H9 (cell line): Measurements from ENCODE around the gene SRP72. TPM values are rescaled to one million over a fixed set of nuclear protein-coding genes. Genes with fewer than 3 reads are reported as not detected.

Experiments
- DNase-seq: peaks from one replicate; pipeline ENCODE4 v3.0.0-alpha.2; 2017
- H2AFZ ChIP-seq: one replicate; pipeline ENCODE4 v1.6.1; 2013; ENCODE audit warnings: mild to moderate bottlenecking, low read length, control low read depth, moderate library complexity
- H2AK5ac ChIP-seq: 2 replicates; pipeline ENCODE4 v1.6.1; 2013; ENCODE audit warnings: low read length, control low read depth, mixed read lengths; ENCODE audit not compliant: insufficient read length
- H2BK120ac ChIP-seq: one replicate; pipeline ENCODE4 v1.6.1; 2013; ENCODE audit warnings: low read depth, mild to moderate bottlenecking, low read length, control low read depth, inconsistent platforms; ENCODE audit not compliant: poor library complexity, severe bottlenecking
- H2BK12ac ChIP-seq: 2 replicates; pipeline ENCODE4 v1.6.1; 2013; ENCODE audit warnings: low read length, control low read depth, mixed read lengths, low read depth; ENCODE audit not compliant: insufficient read length
- H2BK15ac ChIP-seq: 2 replicates; pipeline ENCODE4 v1.6.1; 2013; ENCODE audit warnings: low read depth, low read length, control low read depth
- H2BK20ac ChIP-seq: one replicate; pipeline ENCODE4 v1.6.1; 2013; ENCODE audit warnings: low read depth, mild to moderate bottlenecking, low read length, control low read depth, inconsistent platforms; ENCODE audit not compliant: poor library complexity, severe bottlenecking
- H2BK5ac ChIP-seq: 2 replicates; pipeline ENCODE4 v1.6.1; 2013; ENCODE audit warnings: low read length, control low read depth, mixed read lengths; ENCODE audit not compliant: insufficient read length
- H3K14ac ChIP-seq: 2 replicates; pipeline ENCODE4 v1.6.1; 2013; ENCODE audit warnings: low read length, control low read depth; ENCODE audit not compliant: insufficient read depth
- H3K18ac ChIP-seq: 2 replicates; pipeline ENCODE4 v1.6.1; 2013; ENCODE audit warnings: low read depth, mild to moderate bottlenecking, mixed read lengths, low read length, control low read depth; ENCODE audit not compliant: insufficient read length
- H3K23ac ChIP-seq: 2 replicates; pipeline ENCODE4 v1.6.1; 2013; ENCODE audit warnings: low read length, control low read depth, mixed read lengths, low read depth; ENCODE audit not compliant: insufficient read length
- H3K23me2 ChIP-seq: 2 replicates; pipeline ENCODE4 v1.6.1; 2013; ENCODE audit warnings: low read depth, mild to moderate bottlenecking, mixed read lengths, low read length, control low read depth; ENCODE audit not compliant: insufficient read length, poor library complexity, severe bottlenecking
- H3K27ac ChIP-seq: 2 replicates; pipeline ENCODE4 v1.5.1; 2013; ENCODE audit warnings: low read length, control low read depth, mixed read lengths, low read depth; ENCODE audit not compliant: insufficient read length
- H3K27me3 ChIP-seq: 2 replicates; pipeline ENCODE4 v1.6.1; 2013; ENCODE audit warnings: low read length, control low read depth, inconsistent platforms; ENCODE audit not compliant: insufficient read depth
- H3K4ac ChIP-seq: 2 replicates; pipeline ENCODE4 v1.6.1; 2013; ENCODE audit warnings: low read depth, mild to moderate bottlenecking, control low read depth, inconsistent platforms, low read length, moderate library complexity
- H3K4me1 ChIP-seq: 2 replicates; pipeline ENCODE4 v1.6.1; 2013; ENCODE audit warnings: low read length, control low read depth, inconsistent platforms; ENCODE audit not compliant: insufficient read depth
- H3K4me2 ChIP-seq: 2 replicates; pipeline ENCODE4 v1.6.1; 2013; ENCODE audit warnings: low read length, control low read depth, mixed read lengths; ENCODE audit not compliant: insufficient read length, insufficient read depth
- H3K56ac ChIP-seq: 2 replicates; pipeline ENCODE4 v1.6.1; 2013; ENCODE audit warnings: low read depth, mild to moderate bottlenecking, mixed read lengths, low read length, control low read depth; ENCODE audit not compliant: insufficient read length
- H3K79me1 ChIP-seq: 2 replicates; pipeline ENCODE4 v1.6.1; 2013; ENCODE audit warnings: low read depth, mild to moderate bottlenecking, moderate library complexity, low read length, control low read depth, inconsistent platforms; ENCODE audit not compliant: insufficient read depth, poor library complexity, severe bottlenecking
- H3K79me2 ChIP-seq: 2 replicates; pipeline ENCODE4 v1.6.1; 2013; ENCODE audit warnings: low read length, control low read depth, inconsistent platforms; ENCODE audit not compliant: insufficient read depth
- H3K9ac ChIP-seq: 2 replicates; pipeline ENCODE4 v1.6.1; 2013; ENCODE audit warnings: low read length, control low read depth, mixed read lengths; ENCODE audit not compliant: insufficient read length; ENCODE audit errors: extremely low read depth
- H3K9me3 ChIP-seq: one replicate; pipeline ENCODE4 v1.6.1; 2013; ENCODE audit warnings: low read depth, low read length, inconsistent platforms; ENCODE audit not compliant: control insufficient read depth
- H3T11ph ChIP-seq: one replicate; pipeline ENCODE4 v1.6.1; 2013; ENCODE audit warnings: mild to moderate bottlenecking, low read length, control low read depth, inconsistent platforms
- H4K20me1 ChIP-seq: one replicate; pipeline ENCODE4 v1.6.1; 2013; ENCODE audit not compliant: control insufficient read depth, insufficient read length, insufficient read depth
- H4K5ac ChIP-seq: 2 replicates; pipeline ENCODE4 v1.6.1; 2013; ENCODE audit warnings: low read depth, mild to moderate bottlenecking, mixed read lengths, low read length, control low read depth; ENCODE audit not compliant: insufficient read length
- H4K8ac ChIP-seq: replicated peaks from 2 replicates; pipeline ENCODE4 v1.6.1; 2013; ENCODE audit warnings: low read length, control low read depth, mixed read lengths, low read depth; ENCODE audit not compliant: insufficient read length
- H4K91ac ChIP-seq: 2 replicates; pipeline ENCODE4 v1.6.1; 2013; ENCODE audit warnings: low read depth, mild to moderate bottlenecking, moderate library complexity, mixed read lengths, low read length, control low read depth; ENCODE audit not compliant: insufficient read length
- H3K27ac Mint-ChIP-seq, 3 experiments: 2 replicates in 2 of 3; 3 replicates in 1 of 3; pipeline ENCODE4 v1.8.0; 2020 to 2021; ENCODE audit warnings: mixed read lengths in 3 of 3, mild to moderate bottlenecking in 1 of 3, moderate library complexity in 1 of 3
- H3K27me3 Mint-ChIP-seq: 2 replicates; pipeline ENCODE4 v1.8.0; 2021; ENCODE audit warnings: low read depth, mild to moderate bottlenecking, moderate library complexity, mixed read lengths
- H3K36me3 Mint-ChIP-seq, 3 experiments: 2 replicates in 2 of 3; 3 replicates in 1 of 3; pipeline ENCODE4 v1.8.0; 2020 to 2021; ENCODE audit warnings: low read depth in 3 of 3, mixed read lengths in 3 of 3; ENCODE audit not compliant: insufficient read depth in 1 of 3
- H3K4me1 Mint-ChIP-seq, 2 experiments: 2 replicates each; pipeline ENCODE4 v1.8.0; 2020; ENCODE audit warnings: mixed read lengths in 2 of 2
- H3K4me3 Mint-ChIP-seq, 2 experiments: 2 replicates in 1 of 2; 3 replicates in 1 of 2; pipeline ENCODE4 v1.8.0; 2020 to 2021; ENCODE audit warnings: mild to moderate bottlenecking in 2 of 2, mixed read lengths in 2 of 2, moderate library complexity in 1 of 2
- H3K9me3 Mint-ChIP-seq, 2 experiments: 2 replicates in 1 of 2; 3 replicates in 1 of 2; pipeline ENCODE4 v1.8.0; 2020; ENCODE audit warnings: mild to moderate bottlenecking in 2 of 2, mixed read lengths in 2 of 2, moderate library complexity in 1 of 2
- CTCF ChIP-seq: fragments of 200-600 bp; sonication (generic); conservative IDR thresholded peaks from 3 replicates; pipeline ENCODE4 v1.8.0; 2021; ENCODE audit warnings: antibody characterized with exemption, mild to moderate bottlenecking
- total RNA-seq: library from RNA; stranded (reverse); gene quantifications from 2 replicates; pipeline ENCODE4 v1.2.1, GENCODE V29; 2021

SRP72 gene
- total RNA-seq, 1 experiment from 2014 or later: 141 TPM

- H3K9me3 ChIP-seq: no peaks in the 10 kb centered on the region
- no peak overlapping the region for H2BK12ac ChIP-seq
- H3K27me3 ChIP-seq: peaks cover 7% of the 10 kb centered on the region; the same call in 1 of the 2 replicates
- no peak overlapping the region for H3K14ac ChIP-seq
- H2AFZ ChIP-seq: no peak overlapping the region
- no peak overlapping the region for H3K4ac ChIP-seq
- no peak overlapping the region for H3K4me2 ChIP-seq
- DNase-seq: no peak
- H3K4me1 ChIP-seq: no peaks in the 10 kb centered on the region
- no peaks in the 10 kb centered on the region for H3K79me2 ChIP-seq
- H2BK20ac ChIP-seq: no peak overlapping the region
- no peak overlapping the region for H2BK120ac ChIP-seq
- no peak overlapping the region for H3K18ac ChIP-seq
- no peaks in the 10 kb centered on the region for H3K79me1 ChIP-seq
- H4K8ac ChIP-seq: no peak overlapping the region
- no peak overlapping the region for H2BK15ac ChIP-seq
- H2BK5ac ChIP-seq: no peak overlapping the region
- H4K5ac ChIP-seq: no peak overlapping the region
- no peak overlapping the region for H3K4me3 Mint-ChIP-seq
- H3K23ac ChIP-seq: no peak overlapping the region
- H3K56ac ChIP-seq: no peak overlapping the region
- peaks cover 5 to 7% of the 10 kb centered on the region in 2 experiments for H3K4me1 Mint-ChIP-seq
- no peak for TF ChIP-seq CTCF
- peaks cover 3% of the 10 kb centered on the region for H3K23me2 ChIP-seq
- no peaks in the 10 kb centered on the region for H3K36me3 Mint-ChIP-seq
- no peak overlapping the region for H3K27ac Mint-ChIP-seq
- H3K9ac ChIP-seq: no peak overlapping the region
- H3K27me3 Mint-ChIP-seq: peaks cover 25% of the 10 kb centered on the region
- no peaks in the 10 kb centered on the region for H4K20me1 ChIP-seq
- H2AK5ac ChIP-seq: no peak overlapping the region
- no peak overlapping the region for H3T11ph ChIP-seq
- no peak overlapping the region for H4K91ac ChIP-seq
- no peak overlapping the region for H3K27ac ChIP-seq
- no peaks in the 10 kb centered on the region; a peak in 1 of 5 replicates for H3K9me3 Mint-ChIP-seq
Measured at GRCh38 chr4:56511098-56511497, 43.7 kb downstream of the SRP72 start.
